Suprapubic skin (tissue), 4 donors: ENCODE data around the gene PLA2G3.

Experiments
- CTCF ChIP-seq, 2 donors: fragments of 200-600 bp in 1 of 2; fragments of 450-650 bp in 1 of 2; sonication (generic) in 1 of 2; IDR thresholded peaks; one replicate each; pipeline ENCODE4 v1.5.1; 2016 to 2019; ENCODE audit warnings: antibody characterized with exemption in 2 of 2, mild to moderate bottlenecking in 1 of 2, moderate library complexity in 1 of 2
- POLR2A ChIP-seq, 2 donors: fragments of 450-650 bp; IDR thresholded peaks; one replicate each; pipeline ENCODE4 v1.6.1; 2017; ENCODE audit warnings: antibody characterized with exemption in 2 of 2, mild to moderate bottlenecking in 2 of 2, moderate library complexity in 2 of 2
- POLR2AphosphoS5 ChIP-seq, 3 donors: sonication (generic); formaldehyde crosslinking; IDR thresholded peaks; one replicate each; pipeline ENCODE4 v1.6.1; 2017; ENCODE audit warnings: antibody characterized with exemption in 3 of 3

GRCh38 chr22:31135706-31136105 lies 4.6 kb downstream of the PLA2G3 start:
- TF ChIP-seq CTCF (IDR thresholded peaks at IDR 0.05) (no peak), POLR2A (IDR thresholded peaks at IDR 0.05) (no peak), POLR2AphosphoS5 (IDR thresholded peaks at IDR 0.05) (no peak)
